Medulla oblongata (tissue), 1 donor: ENCODE measurements around the gene CD19.
"Not testable (repeated sequence)": the region's sequence is repeated elsewhere in the genome, so short reads cannot be mapped to it uniquely, and the experiment has no call there.

Experiments used
- DNase-seq: peaks from one replicate; pipeline ENCODE4 v3.0.0-alpha.2; 2015; ENCODE audit errors: extremely low spot score

Gene CD19

GRCh38 chr16:28910086-28911031 is 21.4 kb upstream of the CD19 start:
- DNase-seq = no peak

GRCh38 chr16:28912558-28912957 is 19.2 kb upstream of the CD19 start:
- DNase-seq = no peak

- no peak for DNase-seq
Observed at GRCh38 chr16:28913946-28914724, 17.6 kb upstream of the CD19 start.

GRCh38 chr16:28915181-28915580 is 16.6 kb upstream of the CD19 start:
- DNase-seq = no peak

GRCh38 chr16:28917095-28917494 is 14.7 kb upstream of the CD19 start:
- no peak for DNase-seq

GRCh38 chr16:28918698-28919097 is 13.1 kb upstream of the CD19 start:
- DNase-seq = no peak

- DNase-seq = no peak
Observed at GRCh38 chr16:28923231-28923587, 8.6 kb upstream of the CD19 start.

GRCh38 chr16:28923652-28924398 is 7.9 kb upstream of the CD19 start:
- DNase-seq = peak; percentile 10

GRCh38 chr16:28924399-28924761 is 7.4 kb upstream of the CD19 start:
- DNase-seq = no peak

GRCh38 chr16:28924762-28925385 is 6.9 kb upstream of the CD19 start, which contains the start of gene RABEP2:
Gene RABEP2, minus strand, starts transcription at chr16:28925238. Its CDS starts 75 bp downstream, at chr16:28925163.
- peak; percentile 91 for DNase-seq

GRCh38 chr16:28925386-28926228 is 6.2 kb upstream of the CD19 start:
- peak; percentile 60 for DNase-seq

- not testable (repeated sequence) for DNase-seq
Observed at GRCh38 chr16:28926284-28926683, 5.5 kb upstream of the CD19 start.

- no peak for DNase-seq
Observed at GRCh38 chr16:28927815-28928214, 4.0 kb upstream of the CD19 start.

GRCh38 chr16:28930203-28930602 is 1.6 kb upstream of the CD19 start:
- DNase-seq = no peak

GRCh38 chr16:28930652-28931051 is 1.1 kb upstream of the CD19 start:
- no peak for DNase-seq

GRCh38 chr16:28932339-28933141 is 769 bp downstream of the CD19 start:
- DNase-seq = no peak

GRCh38 chr16:28933171-28933570 is 1.4 kb downstream of the CD19 start:
- DNase-seq = no peak

- no peak for DNase-seq
Observed at GRCh38 chr16:28935346-28935745, 3.6 kb downstream of the CD19 start.

GRCh38 chr16:28935924-28936783 is 4.4 kb downstream of the CD19 start:
- peak; percentile 83 for DNase-seq
